OCI-LY7 (cell line): ENCODE data around the gene GNA15. TPM values are rescaled to one million over a fixed set of nuclear protein-coding genes. Genes with fewer than 3 reads are reported as not detected.

ENCODE experiments used
- BruUV-seq: library from RNA; stranded (reverse); fragments of 400-500 nt; replicated peaks from 2 replicates; lab custom pipeline; 2021; lab: Mats Ljungman, UMichigan
- CTCF ChIA-PET: fragments of 300-600 bp; sonication (Branson Sonifier 250); formaldehyde crosslinking; loops from one replicate; lab custom pipeline; 2022; ENCODE audit warnings: antibody characterized with exemption; ENCODE audit not compliant: unreplicated experiment; lab: Charles Lee
- POLR2A ChIA-PET: fragments of 300-600 bp; sonication (Branson Sonifier 250); formaldehyde crosslinking; loops from one replicate; lab custom pipeline; 2022; ENCODE audit warnings: antibody characterized with exemption; lab: Charles Lee
- DNase-seq: peaks from one replicate; pipeline ENCODE4 v3.0.0-alpha.2; 2015; ENCODE audit warnings: low spot score
- H2AFZ ChIP-seq: fragments of 200-600 bp; sonication (generic), shearing (Covaris generic); 2 replicates; pipeline ENCODE4 v1.6.1; 2014; ENCODE audit warnings: mild to moderate bottlenecking, antibody characterized with exemption, low read length, moderate library complexity
- H3K27ac ChIP-seq: fragments of 200-600 bp; sonication (generic); 2 replicates; pipeline ENCODE4 v1.5.1; 2014; ENCODE audit warnings: mixed run types, low read depth, mild to moderate bottlenecking, moderate library complexity, low read length, inconsistent platforms; ENCODE audit not compliant: poor library complexity, severe bottlenecking
- H3K36me3 ChIP-seq: fragments of 200-600 bp; sonication (generic); 2 replicates; pipeline ENCODE4 v1.6.1; 2014; ENCODE audit warnings: mild to moderate bottlenecking, antibody characterized with exemption, low read length, moderate library complexity, mixed read lengths; ENCODE audit not compliant: insufficient read depth
- H3K4me1 ChIP-seq: fragments of 200-600 bp; sonication (generic); 2 replicates; pipeline ENCODE4 v1.5.1; 2014; ENCODE audit warnings: mild to moderate bottlenecking, low read length; ENCODE audit not compliant: insufficient read depth, poor library complexity, severe bottlenecking
- H3K4me2 ChIP-seq: fragments of 200-600 bp; sonication (generic); 2 replicates; pipeline ENCODE4 v1.6.1; 2014; ENCODE audit warnings: mild to moderate bottlenecking, low read length
- H3K4me3 ChIP-seq: fragments of 200-600 bp; sonication (generic); 2 replicates; pipeline ENCODE4 v1.5.1; 2014; ENCODE audit warnings: mild to moderate bottlenecking, low read depth, low read length; ENCODE audit not compliant: poor library complexity, severe bottlenecking
- H3K79me2 ChIP-seq: fragments of 200-600 bp; sonication (generic); 2 replicates; pipeline ENCODE4 v1.6.1; 2016; ENCODE audit warnings: low read depth, mild to moderate bottlenecking, low read length, moderate library complexity, mixed read lengths; ENCODE audit not compliant: insufficient read depth
- H3K9me2 ChIP-seq: fragments of 200-600 bp; sonication (generic); 2 replicates; pipeline ENCODE4 v1.6.1; 2016; ENCODE audit warnings: mild to moderate bottlenecking, low read length, mixed read lengths; ENCODE audit not compliant: insufficient read depth
- H3K9me3 ChIP-seq: fragments of 200-600 bp; sonication (generic); 2 replicates; pipeline ENCODE4 v1.6.1; 2014; ENCODE audit warnings: mild to moderate bottlenecking, mixed run types, low read length, mixed read lengths
- H4K20me1 ChIP-seq: fragments of 200-600 bp; sonication (generic); 2 replicates; pipeline ENCODE4 v1.6.1; 2014; ENCODE audit warnings: mild to moderate bottlenecking, antibody characterized with exemption, low read length, moderate library complexity, mixed read lengths; ENCODE audit not compliant: insufficient read depth
- CTCF ChIP-seq: fragments of 200-600 bp; sonication (generic); conservative IDR thresholded peaks from 2 replicates; pipeline ENCODE4 v1.5.1; 2014; ENCODE audit warnings: mild to moderate bottlenecking, antibody characterized with exemption, low read length, moderate library complexity, mixed read lengths
- EZH2phosphoT487 ChIP-seq: fragments of 200-600 bp; sonication (generic); IDR thresholded peaks from 2 replicates; pipeline ENCODE4 v1.6.1; 2018; ENCODE audit warnings: low read depth, borderline replicate concordance, mild to moderate bottlenecking, mixed run types, antibody characterized with exemption, low read length, moderate library complexity, mixed read lengths
- intact Hi-C: fragments of 100-400 bp; cut with micrococcal nuclease; formaldehyde crosslinking; loops from one replicate; pipeline ENCODE4 v1.10.0; 2022; ENCODE audit not compliant: unreplicated experiment
- total RNA-seq, 2 experiments: library from RNA; depleted of rRNA in 1 of 2; stranded (reverse); fragments of >200 nt in 1 of 2; shearing (Covaris generic) in 1 of 2; gene quantifications; 2 replicates each; pipeline ENCODE4 v1.2.3, GENCODE V29; 2014 to 2022

The GNA15 gene
- total RNA-seq, 2 experiments from 2014 or later = not detected

GRCh38 chr19:3121821-3122511 lies 13.9 kb upstream of the GNA15 start:
- ChIA-PET CTCF (no interaction called here), POLR2A (no interaction called here)
- DNase-seq = no peak
- Histone ChIP-seq H4K20me1 (no peaks in the 10 kb centered on the region), H2AFZ (no peak overlapping the region), H3K9me2 (no peaks in the 10 kb centered on the region), H3K36me3 (no peaks in the 10 kb centered on the region), H3K4me2 (no peak overlapping the region), H3K9me3 (no peaks in the 10 kb centered on the region), H3K4me1 (peaks cover 12% of the 10 kb centered on the region), H3K27ac (no peak overlapping the region), H3K79me2 (no peaks in the 10 kb centered on the region), H3K4me3 (no peak overlapping the region)
- TF ChIP-seq CTCF (no peak), EZH2phosphoT487 (no peak)
- intact Hi-C loops = no loop called here
- no TSS peak for BruUV-seq

- no peaks in the 10 kb centered on the region for H3K9me2 ChIP-seq
- POLR2A ChIA-PET = no interaction called here
- no peaks in the 10 kb centered on the region for H3K9me3 ChIP-seq
- BruUV-seq = no TSS peak
- no peak overlapping the region for H2AFZ ChIP-seq
- no peaks in the 10 kb centered on the region for H3K79me2 ChIP-seq
- H3K27ac ChIP-seq = no peak overlapping the region
- no peak overlapping the region for H3K4me3 ChIP-seq
- no peak overlapping the region for H3K4me2 ChIP-seq
- H3K36me3 ChIP-seq = no peaks in the 10 kb centered on the region
- TF ChIP-seq EZH2phosphoT487 (no peak), CTCF (no peak)
- intact Hi-C loops = no loop called here
- peaks cover 12% of the 10 kb centered on the region for H3K4me1 ChIP-seq
- CTCF ChIA-PET = no interaction called here
- H4K20me1 ChIP-seq = no peaks in the 10 kb centered on the region
- DNase-seq = no peak
Measured at GRCh38 chr19:3122512-3122870, 13.3 kb upstream of the GNA15 start.

GRCh38 chr19:3123088-3123721 lies 12.6 kb upstream of the GNA15 start:
- BruUV-seq = no TSS peak

More at GRCh38 chr19:3123088-3123721, 12.6 kb upstream of the GNA15 start:
- Histone ChIP-seq H3K4me3 (no peak overlapping the region), H3K36me3 (no peaks in the 10 kb centered on the region), H3K9me2 (no peaks in the 10 kb centered on the region), H3K4me2 (no peak overlapping the region), H3K79me2 (no peaks in the 10 kb centered on the region), H3K9me3 (no peaks in the 10 kb centered on the region), H4K20me1 (no peaks in the 10 kb centered on the region), H2AFZ (no peak overlapping the region), H3K4me1 (peaks cover 12% of the 10 kb centered on the region), H3K27ac (no peak overlapping the region)
- ChIA-PET POLR2A (no interaction called here), CTCF (no interaction called here)
- no peak for DNase-seq
- TF ChIP-seq CTCF = no peak
- no peak for TF ChIP-seq EZH2phosphoT487
- intact Hi-C loops = no loop called here
